GM21526 (cell line): ENCODE measurements around the gene HADH.
A peak's percentile ranks its signal among the peaks of the same experiment; 100 is the strongest.
"Not testable (repeated sequence)": the region's sequence is repeated elsewhere in the genome, so short reads cannot be mapped to it uniquely, and the experiment has no call there.

Source experiments
- ATAC-seq: cut with Tn5 transposase; IDR thresholded peaks from one replicate; pipeline ENCODE4 v1.9.1; 2021; ENCODE audit warnings: moderate library complexity; ENCODE audit not compliant: unreplicated experiment, low FRiP score

The HADH gene

GRCh38 chr4:107994894-107995293 is 5.2 kb downstream of the HADH start:
- no peak for ATAC-seq

DNA sequence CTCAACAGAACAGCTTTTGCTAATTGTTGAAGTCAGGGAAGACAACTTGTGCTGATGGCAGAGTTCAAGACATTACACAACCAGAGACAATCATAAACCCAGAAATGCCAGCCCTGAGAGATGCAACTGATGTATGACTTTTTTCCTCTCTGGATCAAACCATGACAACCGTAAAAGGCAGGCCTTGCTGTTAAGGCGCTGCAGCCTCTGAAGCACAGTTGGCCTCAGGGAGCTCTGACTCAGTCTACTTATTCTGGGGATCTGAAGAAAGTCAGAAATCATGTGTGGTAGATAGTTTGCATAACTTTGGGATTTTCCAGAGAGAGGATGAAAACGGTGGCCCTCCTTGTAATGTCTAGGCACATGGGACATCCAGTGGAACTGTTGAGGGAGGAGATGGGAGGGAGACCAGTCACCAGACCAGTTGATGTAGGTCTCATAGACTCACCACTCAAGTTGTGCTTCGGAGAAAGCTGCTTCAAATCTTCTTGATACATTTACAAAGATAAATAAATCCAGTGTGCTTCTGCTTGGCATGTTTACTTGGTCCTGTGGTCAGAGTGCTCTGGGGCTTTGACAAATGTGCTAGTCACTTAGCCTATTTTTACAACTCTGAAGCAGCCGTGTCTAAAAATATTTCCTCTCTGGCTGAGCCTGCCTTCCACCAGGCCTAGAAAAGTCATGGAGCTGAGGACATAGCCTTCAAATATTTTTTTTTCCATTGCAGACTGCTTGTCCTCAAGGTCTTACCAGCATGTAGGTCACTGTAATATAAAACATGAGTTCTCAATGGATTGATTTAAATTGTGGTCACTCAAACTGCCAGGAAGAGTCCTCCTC is 7.5 kb downstream of the HADH start:
- no peak for ATAC-seq

DNA sequence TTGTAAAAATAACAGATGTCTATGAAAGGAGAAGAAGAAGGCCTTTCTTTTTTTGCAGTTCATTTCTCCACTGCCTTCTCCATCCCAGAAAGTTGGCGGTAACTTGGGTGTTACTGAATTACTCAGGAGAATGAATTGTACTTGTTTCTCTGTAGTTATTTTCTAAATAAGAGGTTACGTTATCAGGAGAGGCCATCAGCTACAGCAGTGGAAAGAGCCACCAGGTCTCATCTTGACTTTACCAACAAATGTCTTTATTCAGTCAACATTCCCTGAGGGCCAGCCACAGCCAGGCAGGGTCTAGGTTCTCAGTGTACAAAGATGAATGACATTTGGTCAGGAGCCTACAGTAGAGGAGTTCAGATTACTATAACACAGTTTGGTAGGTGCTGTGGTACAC is 8.1 kb downstream of the HADH start:
- no peak for ATAC-seq

- ATAC-seq, result no peak
Measured at GRCh38 chr4:107999932-108000539, 10.3 kb downstream of the HADH start.

DNA sequence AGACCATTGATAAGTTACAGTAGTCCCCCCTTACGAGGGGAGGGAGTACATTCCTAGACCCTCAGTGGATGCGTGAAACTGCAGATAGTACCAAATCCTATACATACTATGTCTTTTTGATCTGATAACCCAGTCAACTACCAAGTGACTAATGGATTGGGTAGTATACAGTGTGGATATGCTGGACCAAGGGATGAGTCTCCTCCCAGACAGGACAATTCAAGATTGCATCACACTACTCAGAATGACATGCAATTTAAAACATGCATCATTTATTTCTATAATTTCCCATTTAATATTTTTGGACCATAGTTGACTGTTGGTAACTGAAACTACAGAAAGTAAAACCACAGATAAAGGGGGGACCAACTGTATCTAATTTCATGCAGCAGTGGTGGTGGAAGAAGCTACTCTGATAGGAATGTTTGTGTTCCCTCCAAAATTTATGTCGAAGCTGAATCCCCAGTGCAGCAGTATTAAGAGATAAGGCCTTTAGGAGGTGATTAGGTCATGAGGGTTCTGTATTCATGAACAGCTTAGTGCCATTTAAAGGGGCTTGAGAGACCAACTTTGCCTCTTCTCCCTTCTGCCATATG is 11.9 kb downstream of the HADH start:
- ATAC-seq, result no peak

GRCh38 chr4:108003982-108004515 is 14.4 kb downstream of the HADH start:
- ATAC-seq, result no peak

DNA sequence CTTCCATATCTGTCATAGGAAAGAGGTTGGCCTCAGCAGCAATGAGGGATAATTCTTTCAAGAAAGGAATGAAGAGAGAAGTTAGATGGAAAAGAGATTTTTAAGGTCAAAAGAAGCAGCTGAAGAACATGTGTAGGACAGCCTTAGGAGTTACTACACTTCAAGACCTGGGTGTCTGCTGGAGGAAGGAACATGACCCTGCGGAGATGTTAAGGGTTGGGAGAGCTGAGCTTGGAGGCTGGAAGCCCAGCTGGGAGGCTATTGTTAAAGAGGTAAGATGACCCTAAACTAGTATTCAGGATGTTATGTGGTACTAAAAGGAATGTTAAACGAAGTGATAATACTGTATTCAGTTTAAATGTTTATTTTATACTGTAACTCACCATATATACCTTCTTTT is 15.0 kb downstream of the HADH start:
- no peak for ATAC-seq

DNA sequence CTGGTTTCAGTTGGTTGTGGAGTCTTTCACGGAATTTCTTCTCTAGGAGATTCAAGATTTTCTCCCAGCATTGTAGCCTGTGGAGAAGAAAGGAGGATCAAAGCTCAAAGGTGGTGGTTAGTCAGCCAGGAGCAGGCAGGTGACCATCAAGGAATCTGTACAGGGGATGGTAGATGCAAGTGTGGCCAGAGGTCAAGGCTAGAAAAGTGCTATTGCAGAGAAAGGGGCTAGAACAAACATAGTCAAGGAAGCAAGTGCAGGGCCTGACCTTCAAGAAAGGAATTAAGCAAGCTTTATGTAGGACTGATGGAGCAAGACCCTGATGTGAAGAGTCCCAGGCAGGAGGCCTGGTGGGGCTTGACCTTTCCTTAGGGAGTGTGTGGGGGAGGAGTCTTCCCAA is 16.1 kb downstream of the HADH start:
- no peak for ATAC-seq

- no peak for ATAC-seq
Measured at GRCh38 chr4:108006361-108006760, 16.7 kb downstream of the HADH start.

DNA sequence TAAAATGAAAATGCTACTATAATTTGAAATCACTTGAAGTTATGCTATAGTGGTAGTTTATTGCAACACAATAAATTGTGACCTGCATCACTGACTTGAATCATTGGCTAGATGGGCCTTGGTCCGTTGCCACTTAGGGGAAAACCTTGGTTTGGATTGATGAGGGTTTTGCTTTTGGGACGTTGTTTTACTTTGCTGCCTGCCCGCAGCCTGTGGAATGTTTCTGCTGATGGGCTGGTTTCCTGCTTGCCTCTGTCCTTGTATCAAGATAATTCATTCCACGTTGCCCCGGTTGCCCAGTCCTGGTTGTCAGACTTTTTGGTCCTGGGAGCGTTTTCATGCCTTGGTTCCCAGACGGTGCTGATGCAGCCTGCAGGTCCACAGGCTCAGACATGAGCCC is 18.3 kb downstream of the HADH start:
- ATAC-seq, result no peak

DNA sequence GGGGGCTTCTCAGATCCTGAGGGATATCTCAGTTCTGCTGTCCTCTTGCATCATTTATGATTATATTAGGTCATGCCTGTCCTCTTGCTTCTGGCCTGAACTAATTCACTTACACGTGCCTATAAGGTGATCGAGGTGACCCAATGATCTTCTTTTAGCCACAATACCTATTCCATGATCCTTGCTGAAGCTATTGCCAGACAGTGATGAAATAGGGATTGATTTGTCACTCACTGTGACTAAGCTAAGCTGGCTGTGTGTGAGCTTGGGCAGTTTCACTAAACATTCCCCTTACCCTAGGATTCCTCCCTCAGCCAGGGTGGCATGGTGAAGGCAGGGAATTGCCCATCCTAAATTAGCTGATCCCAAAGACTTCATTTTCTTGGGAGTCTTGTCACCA is 19.0 kb downstream of the HADH start:
- no peak for ATAC-seq

GRCh38 chr4:108010167-108010566 is 20.5 kb downstream of the HADH start:
- no peak for ATAC-seq

DNA sequence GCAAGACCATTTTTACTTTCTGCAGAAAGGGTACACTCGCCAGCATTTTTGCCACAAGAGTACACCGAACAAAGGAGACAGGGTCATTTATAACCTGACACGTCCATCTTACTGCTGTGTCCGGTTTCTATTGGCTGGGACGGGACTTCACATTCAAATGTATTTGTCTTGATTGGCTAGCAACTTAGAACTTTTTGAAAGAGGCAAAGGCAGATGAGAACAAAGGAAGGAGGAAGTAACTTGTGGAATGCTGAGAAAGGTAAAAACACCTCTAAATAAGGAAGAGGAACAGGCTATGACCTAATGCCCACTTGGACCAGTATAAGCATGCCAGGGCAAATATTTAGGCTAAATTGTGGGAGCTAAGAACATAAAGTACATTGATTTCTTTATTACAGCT is 22.7 kb downstream of the HADH start:
- not testable (repeated sequence) for ATAC-seq

DNA sequence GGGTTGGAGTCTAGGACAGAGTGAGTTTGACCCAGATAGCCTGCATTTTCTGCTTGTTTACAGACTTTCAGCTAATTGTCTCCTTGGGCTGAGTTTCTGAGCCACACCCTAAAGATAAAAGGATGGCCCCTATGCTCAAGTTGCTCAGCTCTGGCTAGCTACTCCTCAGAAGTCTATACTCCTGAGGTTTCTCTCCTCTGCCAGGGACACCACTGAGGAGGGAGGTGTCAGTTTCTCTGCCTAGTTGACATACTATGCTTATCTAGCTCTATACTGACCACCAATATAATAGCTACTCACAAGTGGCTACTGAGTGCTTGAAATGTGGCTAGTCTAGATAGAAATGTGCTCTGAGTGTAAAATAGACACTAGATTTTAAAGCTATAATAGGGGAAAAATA is 23.6 kb downstream of the HADH start:
- no peak for ATAC-seq

- ATAC-seq, result no peak
Measured at GRCh38 chr4:108013955-108014354, 24.3 kb downstream of the HADH start.

DNA sequence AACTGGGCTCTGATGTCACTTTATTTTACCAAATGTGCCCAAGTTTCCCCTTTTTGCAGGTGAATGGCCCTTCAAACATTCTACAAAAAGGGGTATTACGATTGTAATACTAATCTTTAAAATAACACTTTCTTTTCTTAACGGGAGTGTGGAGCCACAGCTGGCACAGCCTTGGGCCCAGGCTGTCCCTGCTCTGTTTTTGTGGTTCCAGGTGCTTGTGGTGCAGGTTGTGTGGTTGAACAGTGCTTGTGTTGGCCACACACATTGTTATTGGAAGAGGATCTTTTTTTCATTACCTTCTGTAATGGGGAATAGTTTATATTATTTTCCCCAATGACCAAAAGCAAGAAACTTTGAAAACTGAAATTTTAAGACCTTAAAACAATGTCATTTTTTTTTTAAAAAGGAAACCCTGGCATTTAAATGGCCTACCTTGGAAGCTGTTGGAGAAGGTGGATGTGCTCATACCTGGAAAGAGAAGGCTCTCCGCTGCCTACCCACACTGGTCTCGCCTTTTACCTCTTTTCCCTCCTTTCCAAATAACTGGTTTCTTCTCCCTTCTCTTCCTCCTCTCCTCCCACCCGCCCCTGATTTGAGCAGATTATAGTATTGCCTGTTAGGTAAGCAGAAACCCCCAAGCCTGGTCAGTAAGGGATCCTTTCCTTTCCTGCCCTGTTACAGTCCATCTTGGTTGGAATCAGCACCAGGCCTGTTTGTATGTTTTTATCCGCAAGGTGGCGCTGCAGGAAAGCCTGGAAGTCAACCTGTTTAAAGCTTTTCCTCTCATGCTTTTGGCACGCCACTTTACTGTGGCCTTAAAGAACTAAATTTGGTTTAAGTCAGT is 28.6 kb downstream of the HADH start:
- peak; percentile 72 for ATAC-seq

DNA sequence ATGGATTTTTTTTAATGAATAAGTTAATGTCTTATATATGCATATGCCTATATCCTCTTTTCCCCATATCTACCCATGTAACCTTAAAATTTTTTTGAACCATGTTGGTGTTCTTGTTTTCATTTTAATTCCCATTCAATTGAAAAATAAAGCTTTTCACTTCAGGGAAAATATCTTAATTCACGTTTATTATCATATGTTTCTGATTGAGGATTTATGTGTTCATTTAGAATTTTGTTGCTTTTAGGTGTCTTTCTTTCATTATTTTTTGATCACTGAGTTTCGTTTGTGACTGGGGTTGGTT is 29.1 kb downstream of the HADH start:
- ATAC-seq, result no peak

GRCh38 chr4:108024085-108024877 is 34.6 kb downstream of the HADH start:
- ATAC-seq, result no peak

GRCh38 chr4:108024878-108025165 is 35.1 kb downstream of the HADH start:
- no peak for ATAC-seq

GRCh38 chr4:108029016-108029720 is 39.5 kb downstream of the HADH start:
- no peak for ATAC-seq
